HG03558 (cell line): ENCODE measurements around the gene BOK.
"Not testable (repeated sequence)": the region's sequence is repeated elsewhere in the genome, so short reads cannot be mapped to it uniquely, and the experiment has no call there.

Experiments
- ATAC-seq: cut with Tn5 transposase; IDR thresholded peaks from one replicate; pipeline ENCODE4 v1.9.1; 2021; ENCODE audit warnings: moderate number of reproducible peaks; ENCODE audit not compliant: unreplicated experiment; ENCODE audit errors: extremely low read depth

The BOK gene

GRCh38 chr2:241570961-241571581 is 12.5 kb downstream of the BOK start:
- no peak for ATAC-seq

GRCh38 chr2:241571821-241572620 is 13.5 kb downstream of the BOK start:
- no peak for ATAC-seq

GRCh38 chr2:241572915-241573651 is 14.5 kb downstream of the BOK start:
- ATAC-seq, result not testable (repeated sequence)

GRCh38 chr2:241573741-241574140 is 15.2 kb downstream of the BOK start:
- no peak for ATAC-seq

GRCh38 chr2:241574911-241575623 is 16.5 kb downstream of the BOK start:
- no peak for ATAC-seq

GRCh38 chr2:241575624-241576292 is 17.2 kb downstream of the BOK start:
- no peak for ATAC-seq

GRCh38 chr2:241576293-241576654 is 17.7 kb downstream of the BOK start:
- no peak for ATAC-seq

- ATAC-seq, result no peak
These were observed 19.0 kb downstream of the BOK start for GRCh38 chr2:241577413-241578122.

- no peak for ATAC-seq
These were observed 20.7 kb downstream of the BOK start for GRCh38 chr2:241579281-241579680.

GRCh38 chr2:241582328-241582727 is 23.8 kb downstream of the BOK start:
- ATAC-seq, result no peak

GRCh38 chr2:241582806-241583205 is 24.3 kb downstream of the BOK start:
- no peak for ATAC-seq

- ATAC-seq, result no peak
These were observed 25.9 kb downstream of the BOK start for GRCh38 chr2:241584436-241584835.

- ATAC-seq, result no peak
These were observed 28.2 kb downstream of the BOK start for GRCh38 chr2:241586564-241587264.

GRCh38 chr2:241589863-241590262 is 31.3 kb downstream of the BOK start:
- not testable (repeated sequence) for ATAC-seq

- ATAC-seq, result not testable (repeated sequence)
These were observed 32.2 kb downstream of the BOK start for GRCh38 chr2:241590496-241591455.

GRCh38 chr2:241592126-241592845 is 33.7 kb downstream of the BOK start:
- ATAC-seq, result no peak

- no peak for ATAC-seq
These were observed 34.7 kb downstream of the BOK start for GRCh38 chr2:241593271-241593670.
